Sigmoid colon (tissue), 7 donors: ENCODE data around the gene AKR1C1. TPM values are rescaled to one million over a fixed set of nuclear protein-coding genes. Genes with fewer than 3 reads are reported as not detected.
A peak's percentile ranks its signal among the peaks of the same experiment; 100 is the strongest.
"Not testable (repeated sequence)": the region's sequence is repeated elsewhere in the genome, so short reads cannot be mapped to it uniquely, and the experiment has no call there.

Experiments used
- DNase-seq: peaks from one replicate; pipeline ENCODE4 v3.0.0-alpha.2; 2019
- H3K27ac ChIP-seq, 4 donors: fragments of 200-600 bp; sonication (generic); one replicate each; pipeline ENCODE4 v1.5.1; 2016 to 2019; ENCODE audit warnings: mild to moderate bottlenecking in 1 of 4
- H3K27me3 ChIP-seq, 3 donors: fragments of 200-600 bp; sonication (generic); one replicate each; pipeline ENCODE4 v1.5.1; 2019; ENCODE audit warnings: mild to moderate bottlenecking in 1 of 3
- H3K36me3 ChIP-seq, 4 donors: fragments of 200-600 bp; sonication (generic); one replicate each; pipeline ENCODE4 v1.5.1; 2016 to 2019
- H3K4me1 ChIP-seq, 4 donors: fragments of 200-600 bp; sonication (generic); one replicate each; pipeline ENCODE4 v1.5.1; 2017 to 2019
- H3K4me3 ChIP-seq, 4 donors: fragments of 200-600 bp; sonication (generic); one replicate each; pipeline ENCODE4 v1.5.1; 2017 to 2019; ENCODE audit warnings: mild to moderate bottlenecking in 2 of 4, moderate library complexity in 1 of 4
- H3K9me3 ChIP-seq, 4 donors: fragments of 200-600 bp in 3 of 4; sonication (generic) in 3 of 4; one replicate each; pipeline versions ENCODE4 v1.5.1 to v1.6.1; 2013 to 2019
- EP300 ChIP-seq, 4 donors: sonication (generic); formaldehyde crosslinking; IDR thresholded peaks; one replicate each; pipeline ENCODE4 v1.6.1; 2017; ENCODE audit warnings: antibody characterized with exemption in 4 of 4
- POLR2A ChIP-seq, 2 donors: fragments of 450-650 bp; IDR thresholded peaks; one replicate each; pipeline ENCODE4 v1.6.1; 2016; ENCODE audit warnings: antibody characterized with exemption in 2 of 2, mild to moderate bottlenecking in 2 of 2, moderate library complexity in 2 of 2
- POLR2AphosphoS5 ChIP-seq, 4 donors: sonication (generic); formaldehyde crosslinking; IDR thresholded peaks; one replicate each; pipeline ENCODE4 v1.6.1; 2017; ENCODE audit warnings: antibody characterized with exemption in 4 of 4
- WGBS, 2 donors: extraction: QIAGEN DNeasy Blood & Tissue Kit; methylation state at CpG; one replicate each; pipeline ENCODE4 v1.1.7; 2013; 5-methylcytosine and 5-hydroxymethylcytosine counted together
- intact Hi-C: fragments of 100-400 bp; cut with DNase I; formaldehyde crosslinking; loops from one replicate; pipeline ENCODE4 v1.15.1; 2023
- polyA plus RNA-seq, 3 donors: library from polyadenylated mRNA; stranded (reverse); fragments of 200-250 nt; gene quantifications; one replicate each; pipeline ENCODE4 v1.2.3, GENCODE V29; 2013
- total RNA-seq, 4 donors: library from RNA; depleted of rRNA; stranded (reverse); fragments of >200 nt; gene quantifications; one replicate each; pipeline ENCODE4 v1.1.0, GENCODE V29; 2016
- TF ChIP-seq, protein P1 (sequence below), 4 experiments: fragments of 450-650 bp in 3 of 4; fragments of 200-600 bp in 1 of 4; IDR thresholded peaks; one replicate each; pipeline ENCODE4 v1.5.1; 2016 to 2019; ENCODE audit warnings: antibody characterized with exemption in 4 of 4, mild to moderate bottlenecking in 3 of 4, moderate library complexity in 2 of 4
- donor health status: healthy with polysubstance abuse.
- donor health status: Bipolar disorder and iron deficiency.
- donor health status: healthy.

The AKR1C1 gene
- total and polyA plus RNA-seq, 7 donors: 6.0 to 36.7 (median 22.5) TPM

DNA sequence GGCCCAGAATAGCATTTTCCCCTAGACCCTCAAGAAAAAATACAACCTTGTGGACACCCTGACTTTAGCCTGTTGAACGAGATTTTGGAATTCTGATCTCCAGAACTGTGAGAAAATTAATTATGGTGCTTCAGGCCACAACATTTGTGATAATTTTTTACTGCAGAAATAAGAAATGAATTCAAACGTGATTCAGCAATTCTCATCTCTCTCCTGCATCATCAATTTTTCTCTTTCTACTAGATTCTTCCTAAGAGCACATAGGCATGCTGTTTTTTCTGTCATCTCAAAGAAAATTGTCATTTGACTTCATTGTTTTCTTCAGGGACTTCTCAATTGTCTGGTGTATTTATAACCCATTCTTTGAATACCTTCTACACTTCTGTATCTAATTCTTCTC, 49.4 kb downstream of the AKR1C1 start:
- intact Hi-C loops: no loop called here
- WGBS, 2 donors: 69 to 83% methylated on average over 2 of the region's 2 CpGs

DNA sequence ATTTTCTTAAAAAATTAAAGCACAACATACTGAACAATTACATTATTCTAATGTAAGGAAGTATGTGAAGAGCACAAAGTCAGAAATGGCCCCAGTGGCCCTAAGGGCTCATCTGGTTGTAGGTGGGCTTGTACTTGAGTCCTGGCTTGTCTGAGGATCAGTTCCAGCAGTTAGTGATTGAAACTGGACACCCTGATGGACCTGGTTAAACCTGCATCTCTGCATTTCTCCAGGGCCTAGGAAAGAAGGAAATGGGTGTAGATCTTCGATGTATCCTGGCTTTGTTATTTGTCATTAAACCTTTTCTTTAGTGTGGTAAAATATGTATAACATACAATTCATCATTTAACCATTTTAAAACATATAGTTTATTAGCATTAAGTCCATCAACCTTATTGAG, 50.2 kb downstream of the AKR1C1 start:
- no peak for TF ChIP-seq EP300 (IDR thresholded peaks at IDR 0.05)
- TF ChIP-seq, protein P1, sequence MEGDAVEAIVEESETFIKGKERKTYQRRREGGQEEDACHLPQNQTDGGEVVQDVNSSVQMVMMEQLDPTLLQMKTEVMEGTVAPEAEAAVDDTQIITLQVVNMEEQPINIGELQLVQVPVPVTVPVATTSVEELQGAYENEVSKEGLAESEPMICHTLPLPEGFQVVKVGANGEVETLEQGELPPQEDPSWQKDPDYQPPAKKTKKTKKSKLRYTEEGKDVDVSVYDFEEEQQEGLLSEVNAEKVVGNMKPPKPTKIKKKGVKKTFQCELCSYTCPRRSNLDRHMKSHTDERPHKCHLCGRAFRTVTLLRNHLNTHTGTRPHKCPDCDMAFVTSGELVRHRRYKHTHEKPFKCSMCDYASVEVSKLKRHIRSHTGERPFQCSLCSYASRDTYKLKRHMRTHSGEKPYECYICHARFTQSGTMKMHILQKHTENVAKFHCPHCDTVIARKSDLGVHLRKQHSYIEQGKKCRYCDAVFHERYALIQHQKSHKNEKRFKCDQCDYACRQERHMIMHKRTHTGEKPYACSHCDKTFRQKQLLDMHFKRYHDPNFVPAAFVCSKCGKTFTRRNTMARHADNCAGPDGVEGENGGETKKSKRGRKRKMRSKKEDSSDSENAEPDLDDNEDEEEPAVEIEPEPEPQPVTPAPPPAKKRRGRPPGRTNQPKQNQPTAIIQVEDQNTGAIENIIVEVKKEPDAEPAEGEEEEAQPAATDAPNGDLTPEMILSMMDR (IDR thresholded peaks at IDR 0.05): no peak
- no peak for TF ChIP-seq POLR2AphosphoS5 (IDR thresholded peaks at IDR 0.05)
- no peak for TF ChIP-seq POLR2A (IDR thresholded peaks at IDR 0.05)
- intact Hi-C loops: no loop called here
- WGBS, 2 donors: 88 to 91% methylated on average over 1 of the region's 1 CpG

More for the DNA sequence above, 49.4 kb downstream of the AKR1C1 start:
- Histone ChIP-seq H3K9me3 (no peaks in the 10 kb centered on the region), H3K27ac (no peak overlapping the region), H3K4me1 (no peaks in the 10 kb centered on the region), H3K27me3 (no peaks in the 10 kb centered on the region), H3K4me3 (no peak overlapping the region), H3K36me3 (no peaks in the 10 kb centered on the region)
- TF ChIP-seq POLR2AphosphoS5 (IDR thresholded peaks at IDR 0.05) (no peak), POLR2A (IDR thresholded peaks at IDR 0.05) (no peak), EP300 (IDR thresholded peaks at IDR 0.05) (no peak)
- TF ChIP-seq, protein P1 (IDR thresholded peaks at IDR 0.05): no peak
- DNase-seq: no peak

DNA sequence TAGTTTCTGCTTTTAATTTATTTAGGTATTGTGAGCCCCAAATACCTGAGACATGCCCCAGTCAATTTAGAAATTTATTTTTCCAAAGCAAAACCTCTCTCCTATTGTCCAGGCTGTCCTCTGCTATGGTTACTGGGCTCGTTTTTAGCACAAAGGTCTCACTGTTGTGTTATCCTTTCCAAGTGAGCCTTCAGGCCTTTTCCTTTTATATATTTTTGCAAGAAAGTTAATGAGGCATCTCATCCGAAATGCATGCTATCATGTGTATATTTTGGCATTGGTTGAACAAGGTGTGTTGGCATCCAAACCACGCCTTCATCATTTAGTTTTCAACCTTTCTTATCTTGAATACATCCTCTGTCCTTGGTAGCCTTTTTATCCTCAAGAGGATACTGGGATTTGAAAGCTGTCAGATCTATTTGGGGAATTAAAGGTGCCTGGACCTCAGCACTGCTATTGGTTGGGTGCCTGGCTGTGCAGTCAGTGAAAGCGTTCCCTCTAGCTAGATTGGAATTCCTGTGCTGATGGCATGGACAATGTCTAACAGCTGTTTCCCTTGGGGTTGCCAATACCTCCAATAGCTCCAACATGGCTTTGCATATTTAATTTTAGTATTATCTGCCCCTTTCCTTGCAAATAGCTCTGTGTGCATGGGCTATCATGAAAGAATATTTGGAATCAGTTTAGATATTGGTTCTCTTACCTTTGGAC, 51.1 kb downstream of the AKR1C1 start:
- intact Hi-C loops, H3K4me1 ChIP-seq: not testable (repeated sequence)
- 46 to 77% methylated on average over 4 of the region's 4 CpGs for WGBS, 2 donors

More for the DNA sequence above, 50.2 kb downstream of the AKR1C1 start:
- no peak for DNase-seq
- no peaks in the 10 kb centered on the region for H3K4me1 ChIP-seq
- no peaks in the 10 kb centered on the region for H3K9me3 ChIP-seq
- H3K27me3 ChIP-seq: no peaks in the 10 kb centered on the region
- no peaks in the 10 kb centered on the region for H3K36me3 ChIP-seq
- no peak overlapping the region for H3K27ac ChIP-seq
- no peak overlapping the region for H3K4me3 ChIP-seq

DNA sequence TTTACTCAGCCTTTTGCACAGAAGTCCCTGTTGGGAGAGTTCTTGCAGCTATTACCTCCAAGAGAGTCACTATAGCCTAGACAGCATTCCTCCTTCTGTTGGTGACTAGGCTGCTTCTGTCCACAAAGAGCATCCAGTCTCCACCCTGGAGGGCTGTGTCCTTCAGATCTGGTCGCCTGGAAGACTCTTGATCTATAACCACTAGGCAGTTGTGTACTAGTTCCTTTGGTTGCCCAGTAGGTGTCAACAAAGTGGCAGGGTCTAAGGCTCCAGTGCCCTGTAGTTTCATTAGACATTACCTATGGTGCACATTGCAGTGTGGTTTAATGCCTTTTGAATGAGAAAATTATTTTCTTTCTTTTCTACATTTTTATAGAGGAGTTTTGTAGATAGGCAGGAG, 51.7 kb downstream of the AKR1C1 start:
- H3K9me3 ChIP-seq: no peaks in the 10 kb centered on the region
- WGBS, 2 donors: 17 to 48% methylated on average over 1 of the region's 1 CpG
- TF ChIP-seq POLR2AphosphoS5 (IDR thresholded peaks at IDR 0.05): no peak
- TF ChIP-seq, protein P1 (IDR thresholded peaks at IDR 0.05): no peak
- no peak for TF ChIP-seq POLR2A (IDR thresholded peaks at IDR 0.05)
- no peak for TF ChIP-seq EP300 (IDR thresholded peaks at IDR 0.05)
- H3K27me3 ChIP-seq: no peaks in the 10 kb centered on the region
- no peak overlapping the region for H3K4me3 ChIP-seq
- H3K4me1 ChIP-seq: peaks cover 0 to 6% (median 2%) of the 10 kb centered on the region in 4 donors
- intact Hi-C loops: loop anchor here (5.0 kb wide), 1 partner anchor 77 kb away; the partner anchor contains the start of gene AKR1C3
- no peaks in the 10 kb centered on the region for H3K36me3 ChIP-seq
- no peak for DNase-seq
- no peak overlapping the region for H3K27ac ChIP-seq

More for the DNA sequence above, 51.1 kb downstream of the AKR1C1 start:
- H3K4me3 ChIP-seq, H3K27me3 ChIP-seq, H3K36me3 ChIP-seq, H3K9me3 ChIP-seq, H3K27ac ChIP-seq, DNase-seq: not testable (repeated sequence)

DNA sequence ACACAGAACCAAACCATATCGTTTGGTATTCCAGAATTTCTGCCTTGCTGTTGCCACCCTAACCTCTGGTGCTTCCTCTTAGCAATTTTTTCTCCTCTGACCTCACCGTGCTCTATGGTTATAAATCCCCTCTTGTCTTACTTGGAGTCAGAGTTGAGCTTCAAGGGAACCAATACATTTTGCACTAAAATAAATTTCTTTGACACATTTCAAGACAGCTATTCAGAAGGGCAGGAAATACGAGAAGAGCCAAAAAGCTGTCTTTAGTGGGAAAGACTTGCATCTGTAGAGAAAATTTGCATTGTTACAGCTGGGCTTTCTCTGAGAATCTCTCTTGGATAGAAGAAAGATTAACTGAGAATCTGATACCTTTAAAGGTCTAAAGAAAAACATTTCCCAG, 54.9 kb downstream of the AKR1C1 start:
- Histone ChIP-seq H3K4me3 (no peak overlapping the region), H3K27ac (peak overlapping the region in 1 of 4 donors; percentile 52), H3K4me1 (peaks cover 0 to 9% (median 3%) of the 10 kb centered on the region in 4 donors), H3K36me3 (no peaks in the 10 kb centered on the region), H3K9me3 (no peaks in the 10 kb centered on the region), H3K27me3 (no peaks in the 10 kb centered on the region)
- DNase-seq: no peak
- TF ChIP-seq EP300 (IDR thresholded peaks at IDR 0.05): no peak
- TF ChIP-seq POLR2A (IDR thresholded peaks at IDR 0.05): no peak
- TF ChIP-seq, protein P1 (IDR thresholded peaks at IDR 0.05): no peak
- no peak for TF ChIP-seq POLR2AphosphoS5 (IDR thresholded peaks at IDR 0.05)
- 53 to 79% methylated on average over 3 of the region's 3 CpGs for WGBS, 2 donors
- intact Hi-C loops: loop anchor here (5.0 kb wide), 1 partner anchor 74 kb away; the partner anchor contains the start of gene AKR1C3

DNA sequence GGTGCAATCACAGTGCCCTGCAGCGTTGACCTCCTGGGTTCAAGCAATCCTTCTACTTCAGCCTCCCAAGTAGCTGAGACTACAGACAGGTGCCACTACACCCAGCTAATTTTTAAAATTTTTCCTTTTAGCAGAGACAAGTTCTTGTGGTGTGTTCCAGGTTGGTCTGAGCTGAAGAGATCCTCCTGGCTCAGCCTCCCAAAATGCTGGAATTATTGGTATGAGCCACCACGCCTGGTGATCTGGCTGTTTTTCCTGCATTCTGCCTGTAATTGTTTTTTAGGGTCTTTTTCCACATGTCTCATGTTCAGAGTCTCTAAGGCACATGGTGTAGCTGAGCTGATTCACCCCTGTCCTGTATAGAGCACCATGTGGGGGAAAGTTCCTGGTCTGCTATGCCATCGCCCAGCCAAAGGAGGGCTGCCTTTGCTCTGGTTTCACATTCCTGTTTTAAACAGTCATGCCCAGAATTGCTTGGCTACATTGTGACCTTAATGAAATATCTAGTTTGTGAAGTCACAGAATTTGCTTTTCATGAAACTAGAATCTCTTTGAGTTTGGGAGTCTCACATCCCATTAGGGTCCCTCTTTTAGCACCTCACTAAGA, 55.6 kb downstream of the AKR1C1 start:
- H3K4me1 ChIP-seq, DNase-seq: not testable (repeated sequence)
- WGBS, 2 donors: 67 to 76% methylated on average over 3 of the region's 3 CpGs

DNA sequence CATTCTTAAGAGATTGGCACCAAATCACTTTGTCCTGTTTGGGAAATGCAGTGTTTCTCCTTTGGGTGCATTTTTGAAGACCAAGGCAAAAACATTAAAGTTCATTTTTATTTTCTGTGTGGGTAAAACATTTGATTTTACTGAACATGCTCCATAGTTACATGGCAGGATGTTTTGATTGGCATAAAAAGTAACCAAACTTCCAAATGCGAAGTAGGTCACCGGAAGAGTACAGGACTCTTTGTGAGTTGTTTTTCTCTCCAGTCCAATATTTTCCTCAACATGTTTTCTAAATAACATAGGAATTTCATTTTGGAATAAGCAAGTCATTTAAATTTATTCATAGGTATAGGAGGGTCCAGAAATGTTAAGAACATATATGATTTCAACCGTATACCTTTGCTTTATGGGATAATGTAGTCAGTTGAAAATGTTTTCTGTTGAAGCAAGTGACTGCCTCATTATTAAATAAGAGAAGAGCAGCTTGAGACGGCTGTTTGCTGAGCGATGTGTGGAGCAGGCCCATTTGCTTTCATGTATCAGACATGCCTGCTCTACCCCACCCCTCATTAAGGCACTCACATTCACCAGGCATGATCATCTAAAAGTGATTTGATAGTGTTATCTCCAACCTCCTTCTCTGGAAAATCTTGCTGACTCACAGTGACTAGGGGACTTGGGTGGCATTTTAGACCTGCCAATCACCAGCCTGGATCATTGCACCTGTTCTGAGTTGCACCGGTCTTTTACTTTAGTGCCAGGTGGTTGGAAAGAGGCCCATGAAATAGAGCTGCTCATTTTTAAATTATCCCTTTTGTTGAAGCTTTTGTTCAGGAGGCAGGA, 56.8 kb downstream of the AKR1C1 start:
- intact Hi-C loops: loop anchor here (5.0 kb wide), 1 partner anchor 72 kb away; the partner anchor contains the start of gene AKR1C3
- H3K36me3 ChIP-seq, DNase-seq, H3K4me1 ChIP-seq, H3K9me3 ChIP-seq, H3K4me3 ChIP-seq, H3K27me3 ChIP-seq: not testable (repeated sequence)
- 43 to 60% methylated on average over 6 of the region's 6 CpGs for WGBS, 2 donors
- H3K27ac ChIP-seq: peak overlapping the region in 1 of 4 donors; percentile 19

More for the DNA sequence above, 55.6 kb downstream of the AKR1C1 start:
- not testable (repeated sequence) for H3K4me3 ChIP-seq, H3K9me3 ChIP-seq, H3K27me3 ChIP-seq, H3K36me3 ChIP-seq
- peak overlapping the region in 3 of 4 donors; percentile 19 to 52 (median 27) for H3K27ac ChIP-seq
- intact Hi-C loops: loop anchor here (5.0 kb wide), 1 partner anchor 74 kb away; the partner anchor contains the start of gene AKR1C3
